Astrocyte (in vitro differentiated cells and primary cell): ENCODE data around the gene DTNA.

Experiments used
- EZH2 ChIP-seq: IDR thresholded peaks from 2 replicates; pipeline ENCODE4 v1.6.1; 2012; ENCODE audit warnings: mild to moderate bottlenecking, low read length, inconsistent platforms; ENCODE audit not compliant: insufficient read depth
- TF ChIP-seq, protein P1 (sequence below): IDR thresholded peaks from 2 replicates; pipeline ENCODE4 v1.5.1; 2011; ENCODE audit warnings: low read depth, mild to moderate bottlenecking, inconsistent platforms, low read length, moderate library complexity; ENCODE audit not compliant: insufficient read depth

DNA sequence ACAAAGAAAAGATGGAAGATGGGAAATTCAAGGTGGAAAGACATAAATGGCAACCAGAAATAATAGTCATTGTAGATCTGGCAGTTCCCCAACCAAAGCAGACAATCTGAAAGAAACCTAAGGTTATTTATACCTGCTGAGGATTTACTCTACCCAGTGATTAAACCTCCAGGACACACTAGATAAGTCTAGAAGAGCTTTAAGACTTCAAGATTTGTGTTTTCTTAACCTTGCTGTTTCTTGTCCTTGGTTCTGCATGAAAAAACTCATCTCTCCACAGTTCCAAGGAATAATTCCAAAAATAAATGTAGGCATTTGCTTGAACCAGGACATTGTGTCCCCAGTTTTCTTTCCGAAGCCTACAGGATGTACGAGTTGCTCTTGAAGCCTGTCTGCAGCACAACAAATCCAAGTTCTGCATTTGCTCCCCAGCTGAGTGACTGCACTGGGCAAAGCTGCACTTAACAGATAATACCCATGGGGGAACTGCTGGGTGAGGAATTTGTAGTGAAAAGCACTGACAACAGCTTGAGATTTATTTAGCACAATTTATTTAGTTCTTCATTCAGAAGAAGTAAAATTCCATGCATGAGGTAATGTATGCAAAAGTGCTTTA lies 19.8 kb downstream of the DTNA start:
- TF ChIP-seq, protein P1, sequence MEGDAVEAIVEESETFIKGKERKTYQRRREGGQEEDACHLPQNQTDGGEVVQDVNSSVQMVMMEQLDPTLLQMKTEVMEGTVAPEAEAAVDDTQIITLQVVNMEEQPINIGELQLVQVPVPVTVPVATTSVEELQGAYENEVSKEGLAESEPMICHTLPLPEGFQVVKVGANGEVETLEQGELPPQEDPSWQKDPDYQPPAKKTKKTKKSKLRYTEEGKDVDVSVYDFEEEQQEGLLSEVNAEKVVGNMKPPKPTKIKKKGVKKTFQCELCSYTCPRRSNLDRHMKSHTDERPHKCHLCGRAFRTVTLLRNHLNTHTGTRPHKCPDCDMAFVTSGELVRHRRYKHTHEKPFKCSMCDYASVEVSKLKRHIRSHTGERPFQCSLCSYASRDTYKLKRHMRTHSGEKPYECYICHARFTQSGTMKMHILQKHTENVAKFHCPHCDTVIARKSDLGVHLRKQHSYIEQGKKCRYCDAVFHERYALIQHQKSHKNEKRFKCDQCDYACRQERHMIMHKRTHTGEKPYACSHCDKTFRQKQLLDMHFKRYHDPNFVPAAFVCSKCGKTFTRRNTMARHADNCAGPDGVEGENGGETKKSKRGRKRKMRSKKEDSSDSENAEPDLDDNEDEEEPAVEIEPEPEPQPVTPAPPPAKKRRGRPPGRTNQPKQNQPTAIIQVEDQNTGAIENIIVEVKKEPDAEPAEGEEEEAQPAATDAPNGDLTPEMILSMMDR, result no peak
- no peak for TF ChIP-seq EZH2
